Panc1 (cell line): ENCODE measurements around the gene NEK4. TPM values are rescaled to one million over a fixed set of nuclear protein-coding genes. Genes with fewer than 3 reads are reported as not detected.

Source experiments
- ATAC-seq: fragments of 200-7000 bp; cut with Tn5 transposase; 2 replicates; pipeline ENCODE4 v1.9.1; 2020; ENCODE audit warnings: mild to moderate bottlenecking, moderate library complexity
- BruUV-seq: library from RNA; stranded (reverse); fragments of 400-500 nt; replicated peaks from 2 replicates; lab custom pipeline; 2021; lab: Mats Ljungman, UMichigan
- CTCF ChIA-PET: fragments of 300-600 bp; sonication (Branson Sonifier 250); formaldehyde crosslinking; loops from one replicate; lab custom pipeline; 2022; ENCODE audit warnings: antibody characterized with exemption; lab: Charles Lee
- POLR2A ChIA-PET: fragments of 300-600 bp; sonication (Branson Sonifier 250); formaldehyde crosslinking; loops from one replicate; lab custom pipeline; 2022; ENCODE audit warnings: antibody characterized with exemption; lab: Charles Lee
- DNase-seq: peaks from one replicate; pipeline ENCODE4 v3.0.0-alpha.2; 2010; ENCODE audit warnings: low read depth, low spot score
- H3K27ac ChIP-seq: 2 replicates; pipeline ENCODE4 v1.5.1; 2011; ENCODE audit warnings: mild to moderate bottlenecking, low read length, inconsistent platforms
- H3K27me3 ChIP-seq: fragments of 200-500 bp; sonication (Bioruptor generic); 2 replicates; pipeline ENCODE4 v1.6.0; 2014; ENCODE audit warnings: low read length, inconsistent platforms; ENCODE audit not compliant: control insufficient read depth, insufficient read depth
- H3K36me3 ChIP-seq: fragments of 200-500 bp; sonication (Bioruptor generic); 2 replicates; pipeline ENCODE4 v1.5.1; 2014; ENCODE audit warnings: inconsistent platforms, mild to moderate bottlenecking, low read length, moderate library complexity; ENCODE audit not compliant: control insufficient read depth, insufficient read depth
- H3K4me1 ChIP-seq: 2 replicates; pipeline ENCODE4 v1.5.1; 2011; ENCODE audit warnings: inconsistent platforms, mild to moderate bottlenecking, low read length, moderate library complexity; ENCODE audit not compliant: control insufficient read depth, insufficient read depth
- H3K4me3 ChIP-seq, 2 experiments: 2 replicates each; pipeline ENCODE4 v1.5.1; 2011 to 2012; ENCODE audit warnings: low read depth in 2 of 2, low read length in 2 of 2, mild to moderate bottlenecking in 2 of 2, inconsistent platforms in 1 of 2, moderate library complexity in 1 of 2
- H3K9me3 ChIP-seq: fragments of 200-500 bp; sonication (Bioruptor generic); 2 replicates; pipeline ENCODE4 v1.5.1; 2014; ENCODE audit warnings: low read depth, mild to moderate bottlenecking, inconsistent platforms, low read length, moderate library complexity; ENCODE audit not compliant: control insufficient read depth, insufficient read depth
- CTCF ChIP-seq: fragments of 450-650 bp; IDR thresholded peaks from 2 replicates; pipeline ENCODE4 v1.5.1; 2017; ENCODE audit warnings: mild to moderate bottlenecking
- POLR2AphosphoS5 ChIP-seq: IDR thresholded peaks from 2 replicates; pipeline ENCODE4 v1.6.1; 2012; ENCODE audit warnings: mild to moderate bottlenecking, low read depth, low read length, moderate library complexity
- REST ChIP-seq, 2 experiments: IDR thresholded peaks; 2 replicates each; pipeline ENCODE4 v1.6.1; 2011 to 2012; ENCODE audit warnings: low read depth in 2 of 2, control low read depth in 1 of 2, low read length in 1 of 2, mild to moderate bottlenecking in 1 of 2, moderate library complexity in 1 of 2; ENCODE audit not compliant: insufficient read depth in 1 of 2
- SIN3A ChIP-seq: IDR thresholded peaks from 2 replicates; pipeline ENCODE4 v1.6.1; 2012; ENCODE audit warnings: low read depth, mild to moderate bottlenecking, low read length, moderate library complexity, borderline replicate concordance; ENCODE audit not compliant: insufficient read depth
- TCF7L2 ChIP-seq: IDR thresholded peaks from 2 replicates; pipeline ENCODE4 v1.6.1; 2011; ENCODE audit warnings: mild to moderate bottlenecking, low read depth, low read length, inconsistent platforms
- in situ Hi-C: cut with HindIII; loops from 2 replicates; pipeline ENCODE4 v1.10.0; 2016; ENCODE audit warnings: low sequenced_read_pairs, low pct_unique_long_range_greater_than_20kb
- intact Hi-C: fragments of 100-400 bp; cut with micrococcal nuclease; formaldehyde crosslinking; loops from one replicate; pipeline ENCODE4 v1.10.0; 2022; ENCODE audit not compliant: unreplicated experiment
- total RNA-seq: library from RNA; stranded (reverse); gene quantifications from one replicate; pipeline ENCODE4 v1.2.1, GENCODE V29; 2021; ENCODE audit not compliant: unreplicated experiment

The NEK4 gene
- total RNA-seq, 1 experiment from 2014 or later, result 22.9 TPM

- ATAC-seq, result no peak
These were observed 25.7 kb upstream of the NEK4 start for GRCh38 chr3:52796411-52796810.

GRCh38 chr3:52795298-52795900 lies 24.7 kb upstream of the NEK4 start:
- ChIA-PET POLR2A (no interaction called here), CTCF (interaction anchor here (0.5 kb wide), 1 partner anchor 139 kb away, joined by 8 read pairs; no protein-coding TSS in a partner anchor)
- H3K27ac ChIP-seq, result no peak overlapping the region
- no peak for DNase-seq
- ATAC-seq, result no peak
- H3K36me3 ChIP-seq, result no peaks in the 10 kb centered on the region
- TF ChIP-seq TCF7L2, result no peak
- no peak for TF ChIP-seq SIN3A
- no peak for TF ChIP-seq CTCF
- TF ChIP-seq REST (IDR thresholded peaks at IDR 0.05; ENCODE audit: insufficient read depth in 1 of 2, low read depth in 2 of 2, low read length in 1 of 2), result no peak
- TF ChIP-seq POLR2AphosphoS5, result no peak
- intact Hi-C loops, result no loop called here
- in situ Hi-C loops, result no loop called here
- H3K4me3 ChIP-seq, result no peak overlapping the region
- H3K9me3 ChIP-seq, result no peaks in the 10 kb centered on the region
- no peaks in the 10 kb centered on the region for H3K27me3 ChIP-seq
- BruUV-seq, result no TSS peak
- H3K4me1 ChIP-seq, result no peaks in the 10 kb centered on the region

More at GRCh38 chr3:52796411-52796810, 25.7 kb upstream of the NEK4 start:
- no peaks in the 10 kb centered on the region for H3K9me3 ChIP-seq
- BruUV-seq, result no TSS peak
- intact Hi-C loops (no loop called here), in situ Hi-C loops (no loop called here)
- ChIA-PET POLR2A (no interaction called here), CTCF (no interaction called here)
- TF ChIP-seq POLR2AphosphoS5, result no peak
- no peak for TF ChIP-seq SIN3A
- TF ChIP-seq REST (IDR thresholded peaks at IDR 0.05; ENCODE audit: insufficient read depth in 1 of 2, low read depth in 2 of 2, low read length in 1 of 2), result no peak
- no peak for TF ChIP-seq CTCF
- TF ChIP-seq TCF7L2, result no peak
- H3K4me3 ChIP-seq, result no peak overlapping the region
- no peaks in the 10 kb centered on the region for H3K36me3 ChIP-seq
- H3K27ac ChIP-seq, result no peak overlapping the region
- H3K27me3 ChIP-seq, result no peaks in the 10 kb centered on the region
- no peaks in the 10 kb centered on the region for H3K4me1 ChIP-seq
- DNase-seq, result no peak
